Keratinocyte (primary cell): ENCODE measurements around the gene USP38. TPM values are rescaled to one million over a fixed set of nuclear protein-coding genes. Genes with fewer than 3 reads are reported as not detected.
A peak's percentile ranks its signal among the peaks of the same experiment; 100 is the strongest.

Experiments
- DNase-seq: peaks from one replicate; pipeline ENCODE4 v3.0.0-alpha.2; 2011; ENCODE audit warnings: low read depth, missing footprints, low spot score
- FAIRE-seq: peaks from 2 replicates; lab custom pipeline; 2011; peaks lifted over from hg19 to GRCh38; lab: Jason Lieb, UNC
- H2AFZ ChIP-seq: 2 replicates; pipeline ENCODE4 v1.6.0; 2012; ENCODE audit warnings: low read length, control low read depth, inconsistent platforms; ENCODE audit not compliant: control insufficient read depth
- H3K27ac ChIP-seq: 2 replicates; pipeline ENCODE4 v1.5.1; 2011; ENCODE audit warnings: low read length; ENCODE audit not compliant: control insufficient read depth, insufficient read depth
- H3K27me3 ChIP-seq: 3 replicates; pipeline ENCODE4 v1.6.0; 2011; ENCODE audit warnings: low read length; ENCODE audit not compliant: control insufficient read depth, insufficient read depth; ENCODE audit errors: extremely low read depth
- H3K36me3 ChIP-seq, 2 experiments: 2 replicates in 1 of 2; 3 replicates in 1 of 2; pipeline ENCODE4 v1.5.1; 2011; ENCODE audit warnings: low read length in 2 of 2, mild to moderate bottlenecking in 1 of 2; ENCODE audit not compliant: control insufficient read depth in 2 of 2, insufficient read depth in 2 of 2; ENCODE audit errors: extremely low read depth in 1 of 2
- H3K4me1 ChIP-seq: 3 replicates; pipeline ENCODE4 v1.5.1; 2011; ENCODE audit warnings: low read length; ENCODE audit not compliant: control insufficient read depth, insufficient read depth; ENCODE audit errors: extremely low read depth
- H3K4me2 ChIP-seq: 3 replicates; pipeline ENCODE4 v1.6.0; 2011; ENCODE audit warnings: low read depth, low read length; ENCODE audit not compliant: control insufficient read depth, insufficient read depth; ENCODE audit errors: extremely low read depth
- H3K4me3 ChIP-seq, 3 experiments: fragments of 200-600 bp in 1 of 3; sonication (generic) in 1 of 3; 2 replicates in 2 of 3; 3 replicates in 1 of 3; pipeline ENCODE4 v1.5.1; 2011 to 2016; ENCODE audit warnings: low read length in 3 of 3, mild to moderate bottlenecking in 3 of 3, control low read depth in 2 of 3, inconsistent platforms in 1 of 3, low read depth in 1 of 3, mixed read lengths in 1 of 3, mixed run types in 1 of 3, moderate library complexity in 1 of 3; ENCODE audit not compliant: control insufficient read depth in 2 of 3, insufficient read depth in 2 of 3; ENCODE audit errors: extremely low read depth in 1 of 3
- H3K79me2 ChIP-seq: 2 replicates; pipeline ENCODE4 v1.6.0; 2012; ENCODE audit warnings: low read length; ENCODE audit not compliant: control insufficient read depth, insufficient read depth
- H3K9ac ChIP-seq: 3 replicates; pipeline ENCODE4 v1.6.0; 2011; ENCODE audit warnings: low read length; ENCODE audit not compliant: control insufficient read depth, insufficient read depth; ENCODE audit errors: extremely low read depth
- H3K9me1 ChIP-seq: 3 replicates; pipeline ENCODE4 v1.6.0; 2011; ENCODE audit warnings: low read length; ENCODE audit not compliant: control insufficient read depth, insufficient read depth; ENCODE audit errors: extremely low read depth
- H3K9me3 ChIP-seq: 2 replicates; pipeline ENCODE4 v1.5.1; 2012; ENCODE audit warnings: low read depth, low read length; ENCODE audit not compliant: control insufficient read depth
- H4K20me1 ChIP-seq: 3 replicates; pipeline ENCODE4 v1.6.0; 2011; ENCODE audit warnings: low read length; ENCODE audit not compliant: control insufficient read depth, insufficient read depth; ENCODE audit errors: extremely low read depth
- CTCF ChIP-seq, 3 experiments: IDR thresholded peaks in 1 of 3; conservative IDR thresholded peaks in 1 of 3; optimal IDR thresholded peaks in 1 of 3; 2 replicates in 2 of 3; 3 replicates in 1 of 3; pipeline versions ENCODE3 to v1.5.1; 2011; ENCODE audit warnings: low read length in 3 of 3, mild to moderate bottlenecking in 3 of 3, moderate library complexity in 2 of 3, control low read depth in 1 of 3, inconsistent platforms in 1 of 3; ENCODE audit not compliant: insufficient read depth in 2 of 3; ENCODE audit errors: extremely low read depth in 1 of 3
- EZH2 ChIP-seq: IDR thresholded peaks from one replicate; pipeline ENCODE4 v1.6.1; 2012; ENCODE audit warnings: inconsistent platforms, mild to moderate bottlenecking, low read length, moderate library complexity
- dilution Hi-C: fragments of 300-500 bp; cut with MboI; formaldehyde crosslinking; loops from one replicate; pipeline ENCODE4 v1.7.0; 2020; ENCODE audit warnings: low sequenced_read_pairs; ENCODE audit not compliant: extremely low pct_ligation_motif_present
- polyA plus RNA-seq, 5 experiments: library from polyadenylated mRNA; depleted of rRNA in 3 of 5; stranded (reverse) in 3 of 5; stranded (forward) in 1 of 5; unstranded in 1 of 5; fragments of >200 nt; gene quantifications; 1 replicate in 1 of 5; 2 replicates in 3 of 5; 3 replicates in 1 of 5; pipeline versions ENCODE4 v1.2.1 to v1.2.3, GENCODE V29; 2011 to 2012; ENCODE audit warnings: missing spikeins in 2 of 5, low read depth in 1 of 5, low replicate concordance in 1 of 5

The USP38 gene
- polyA plus RNA-seq, 1 donor (not counting 4 experiments of a cell fraction or from before 2014, with no cell fraction given) = 12.8 TPM

GRCh38 chr4:143251348-143251747 is 66.6 kb downstream of the USP38 start:
- H4K20me1 ChIP-seq = no peaks in the 10 kb centered on the region
- H3K27ac ChIP-seq = peak overlapping the region; percentile 44
- H3K4me1 ChIP-seq = peaks cover 29% of the 10 kb centered on the region
- H3K79me2 ChIP-seq = no peaks in the 10 kb centered on the region
- no peaks in the 10 kb centered on the region for H3K9me1 ChIP-seq
- DNase-seq = no peak
- TF ChIP-seq CTCF (optimal IDR thresholded peaks at IDR 0.05 in 1 of 3, IDR thresholded peaks at IDR 0.05 in 1 of 3, conservative IDR thresholded peaks at IDR 0.05 in 1 of 3; ENCODE audit: extremely low read depth in 1 of 3, insufficient read depth in 2 of 3, low read length in 3 of 3) (no peak), EZH2 (no peak)
- no peaks in the 10 kb centered on the region for H3K27me3 ChIP-seq
- H3K4me2 ChIP-seq = peak overlapping the region; percentile 51
- no peaks in the 10 kb centered on the region for H3K36me3 ChIP-seq
- H3K9ac ChIP-seq = no peak overlapping the region
- dilution Hi-C loops = no loop called here
- FAIRE-seq = peak; percentile 17
- no peak overlapping the region for H3K4me3 ChIP-seq
- H3K9me3 ChIP-seq = no peaks in the 10 kb centered on the region
- peak overlapping the region; percentile 49 for H2AFZ ChIP-seq

GRCh38 chr4:143251779-143252178 is 67.1 kb downstream of the USP38 start:
- Histone ChIP-seq H3K27me3 (no peaks in the 10 kb centered on the region), H3K79me2 (no peaks in the 10 kb centered on the region), H2AFZ (no peak overlapping the region), H3K9me1 (no peaks in the 10 kb centered on the region), H3K36me3 (no peaks in the 10 kb centered on the region), H3K4me3 (no peak overlapping the region), H3K9me3 (no peaks in the 10 kb centered on the region), H3K4me2 (peak overlapping the region; percentile 51), H3K4me1 (peaks cover 34% of the 10 kb centered on the region), H3K27ac (peak overlapping the region; percentile 46), H4K20me1 (no peaks in the 10 kb centered on the region), H3K9ac (no peak overlapping the region)
- DNase-seq = peak; percentile 48
- TF ChIP-seq CTCF (optimal IDR thresholded peaks at IDR 0.05 in 1 of 3, IDR thresholded peaks at IDR 0.05 in 1 of 3, conservative IDR thresholded peaks at IDR 0.05 in 1 of 3; ENCODE audit: extremely low read depth in 1 of 3, insufficient read depth in 2 of 3, low read length in 3 of 3) (no peak), EZH2 (no peak)
- dilution Hi-C loops = no loop called here
- FAIRE-seq = peak; percentile 53
